Endothelial cell (in vitro differentiated cells): ENCODE data around the gene SPAG17. TPM values are rescaled to one million over a fixed set of nuclear protein-coding genes. Genes with fewer than 3 reads are reported as not detected.

Experiments used
- DNase-seq: peaks from one replicate; pipeline ENCODE4 v3.0.0; 2021; ENCODE audit warnings: low spot score
- H3K27ac Mint-ChIP-seq: one replicate; pipeline ENCODE4 v1.8.0; 2021; ENCODE audit warnings: mixed read lengths, inconsistent platforms; ENCODE audit not compliant: unreplicated experiment
- H3K27me3 Mint-ChIP-seq: one replicate; pipeline ENCODE4 v1.8.0; 2021; ENCODE audit warnings: mild to moderate bottlenecking, moderate library complexity, mixed read lengths, inconsistent platforms; ENCODE audit not compliant: unreplicated experiment
- H3K36me3 Mint-ChIP-seq: one replicate; pipeline ENCODE4 v1.8.0; 2021; ENCODE audit warnings: mild to moderate bottlenecking, low read depth, mixed read lengths, inconsistent platforms; ENCODE audit not compliant: unreplicated experiment
- H3K4me1 Mint-ChIP-seq: one replicate; pipeline ENCODE4 v1.8.0; 2021; ENCODE audit warnings: mild to moderate bottlenecking, mixed read lengths, inconsistent platforms; ENCODE audit not compliant: unreplicated experiment
- H3K4me3 Mint-ChIP-seq: one replicate; pipeline ENCODE4 v1.8.0; 2021; ENCODE audit warnings: mild to moderate bottlenecking, mixed read lengths, inconsistent platforms; ENCODE audit not compliant: unreplicated experiment
- H3K9me3 Mint-ChIP-seq: one replicate; pipeline ENCODE4 v1.8.0; 2021; ENCODE audit warnings: mixed read lengths, inconsistent platforms; ENCODE audit not compliant: unreplicated experiment
- CTCF ChIP-seq: fragments of 200-600 bp; sonication (generic); IDR thresholded peaks from one replicate; pipeline ENCODE4 v1.5.0; 2021; ENCODE audit warnings: antibody characterized with exemption; ENCODE audit not compliant: unreplicated experiment
- total RNA-seq: library from RNA; stranded (reverse); fragmentation: NEBNext Ultra II Directional; extraction: Animal tissue kit (Norgen Biotek cat#: 25700); gene quantifications from one replicate; pipeline ENCODE4 v1.2.1, GENCODE V29; 2021; ENCODE audit not compliant: unreplicated experiment

Gene SPAG17
- total RNA-seq, 1 donor from 2014 or later: 9.5 TPM

- DNase-seq: no peak
- no peak overlapping the region for H3K4me3 Mint-ChIP-seq
- H3K9me3 Mint-ChIP-seq: no peaks in the 10 kb centered on the region
- H3K36me3 Mint-ChIP-seq: no peaks in the 10 kb centered on the region
- no peaks in the 10 kb centered on the region for H3K4me1 Mint-ChIP-seq
- no peaks in the 10 kb centered on the region for H3K27me3 Mint-ChIP-seq
- TF ChIP-seq CTCF: no peak
- H3K27ac Mint-ChIP-seq: no peak overlapping the region
Measured at GRCh38 chr1:118144684-118145083, 40.3 kb downstream of the SPAG17 start.

GRCh38 chr1:118143831-118144230, 41.2 kb downstream of the SPAG17 start:
- Mint-ChIP-seq H3K4me3 (no peak overlapping the region), H3K9me3 (no peaks in the 10 kb centered on the region), H3K4me1 (no peaks in the 10 kb centered on the region), H3K36me3 (no peaks in the 10 kb centered on the region), H3K27ac (no peak overlapping the region), H3K27me3 (no peaks in the 10 kb centered on the region)
- DNase-seq: no peak
- TF ChIP-seq CTCF: no peak

DNA sequence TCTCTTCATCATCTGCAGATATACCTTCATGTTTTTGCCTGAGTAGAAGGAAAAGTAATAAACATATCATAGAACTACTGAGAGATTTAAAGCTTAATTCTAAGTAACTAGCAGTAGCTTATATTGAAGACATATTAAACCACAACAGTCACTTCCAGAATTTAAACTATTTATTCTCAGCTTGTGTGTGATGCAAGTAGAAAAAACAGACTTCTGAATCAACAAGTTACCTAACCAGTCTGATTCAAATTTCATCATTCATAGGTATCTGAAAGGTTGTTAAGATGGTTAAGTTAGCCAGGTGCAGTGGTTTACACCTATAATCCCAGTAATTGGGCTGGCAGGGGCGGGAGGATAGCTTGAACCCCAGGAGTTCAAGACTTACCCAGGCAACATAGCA, 41.9 kb downstream of the SPAG17 start:
- Mint-ChIP-seq H3K4me1 (no peaks in the 10 kb centered on the region), H3K27me3 (no peaks in the 10 kb centered on the region), H3K9me3 (no peaks in the 10 kb centered on the region), H3K36me3 (no peaks in the 10 kb centered on the region), H3K4me3 (no peak overlapping the region), H3K27ac (no peak overlapping the region)
- no peak for DNase-seq
- TF ChIP-seq CTCF: no peak

- Mint-ChIP-seq H3K4me3 (no peak overlapping the region), H3K27ac (no peak overlapping the region), H3K27me3 (no peaks in the 10 kb centered on the region), H3K36me3 (no peaks in the 10 kb centered on the region), H3K9me3 (no peaks in the 10 kb centered on the region), H3K4me1 (no peaks in the 10 kb centered on the region)
- no peak for DNase-seq
- TF ChIP-seq CTCF: no peak
Measured at GRCh38 chr1:118142546-118142945, 42.5 kb downstream of the SPAG17 start.

- no peaks in the 10 kb centered on the region for H3K27me3 Mint-ChIP-seq
- TF ChIP-seq CTCF: no peak
- no peaks in the 10 kb centered on the region for H3K9me3 Mint-ChIP-seq
- H3K36me3 Mint-ChIP-seq: no peaks in the 10 kb centered on the region
- DNase-seq: no peak
- H3K4me1 Mint-ChIP-seq: peaks cover 5% of the 10 kb centered on the region
- no peak overlapping the region for H3K4me3 Mint-ChIP-seq
- no peak overlapping the region for H3K27ac Mint-ChIP-seq
Measured at GRCh38 chr1:118137900-118138299, 47.1 kb downstream of the SPAG17 start.
